Gastrocnemius medialis (tissue), 4 donors: ENCODE results near the gene TNFRSF13B. TPM values are rescaled to one million over a fixed set of nuclear protein-coding genes. Genes with fewer than 3 reads are reported as not detected.

ENCODE experiments used
- ATAC-seq, 2 donors: fragments of 150-250 bp; one replicate each; pipeline ENCODE4 v1.9.1; 2016
- DNase-seq, 2 donors: peaks; one replicate each; pipeline ENCODE4 v3.0.0-alpha.2; 2019
- H3K27ac ChIP-seq, 4 donors: fragments of 200-600 bp; sonication (generic); 1 replicate in 1 of 4; 2 replicates in 3 of 4; pipeline ENCODE4 v1.5.1; 2016 to 2018; ENCODE audit warnings: mild to moderate bottlenecking in 2 of 4, moderate library complexity in 1 of 4
- H3K27me3 ChIP-seq, 3 donors: fragments of 200-600 bp; sonication (generic) in 2 of 3; 1 replicate in 1 of 3; 2 replicates in 2 of 3; pipeline versions ENCODE4 v1.5.1 to v1.6.0; 2016 to 2019; ENCODE audit warnings: mild to moderate bottlenecking in 1 of 3, moderate library complexity in 1 of 3
- H3K36me3 ChIP-seq, 2 donors: fragments of 200-600 bp; sonication (generic) in 1 of 2; one replicate each; pipeline ENCODE4 v1.5.1; 2017 to 2018
- H3K4me1 ChIP-seq, 2 donors: fragments of 200-600 bp; sonication (generic) in 1 of 2; one replicate each; pipeline ENCODE4 v1.5.1; 2016 to 2017; ENCODE audit warnings: mild to moderate bottlenecking in 2 of 2
- H3K4me3 ChIP-seq, 4 donors: fragments of 200-600 bp; sonication (generic) in 3 of 4; 1 replicate in 1 of 4; 2 replicates in 3 of 4; pipeline ENCODE4 v1.5.1; 2016 to 2019; ENCODE audit warnings: mild to moderate bottlenecking in 2 of 4
- H3K9me3 ChIP-seq, 3 donors: fragments of 200-600 bp; sonication (generic) in 2 of 3; 1 replicate in 1 of 3; 2 replicates in 2 of 3; pipeline ENCODE4 v1.5.1; 2016 to 2019
- POLR2A ChIP-seq, 2 donors: fragments of 450-650 bp; IDR thresholded peaks; one replicate each; pipeline ENCODE4 v1.6.1; 2017; ENCODE audit warnings: antibody characterized with exemption in 2 of 2, mild to moderate bottlenecking in 2 of 2, moderate library complexity in 2 of 2
- in situ Hi-C, 4 donors: fragments of 200-750 bp; cut with MboI; loops; one replicate each; pipeline versions ENCODE4 v1.15.0 to v1.8.0; 2017; ENCODE audit warnings: low sequenced_read_pairs in 4 of 4
- intact Hi-C: fragments of 100-400 bp; cut with DNase I; formaldehyde crosslinking; loops from one replicate; pipeline ENCODE4 v1.15.1; 2023; ENCODE audit warnings: low total_unique reads
- total RNA-seq, 4 donors: library from RNA; depleted of rRNA; stranded (reverse); fragments of >200 nt; gene quantifications; one replicate each; pipeline versions ENCODE4 v1.1.0 to v1.2.3, GENCODE V29; 2016
- TF ChIP-seq, protein P1 (sequence below), 5 experiments: fragments of 450-650 bp in 3 of 5; fragments of 200-600 bp in 2 of 5; sonication (generic) in 2 of 5; IDR thresholded peaks in 4 of 5; conservative IDR thresholded peaks in 1 of 5; 1 replicate in 4 of 5; 2 replicates in 1 of 5; pipeline ENCODE4 v1.5.1; 2016 to 2019; ENCODE audit warnings: antibody characterized with exemption in 5 of 5, mild to moderate bottlenecking in 3 of 5, moderate library complexity in 3 of 5

Gene TNFRSF13B
- total RNA-seq, 4 donors from 2014 or later: not detected

- no peak overlapping the region for H3K4me3 ChIP-seq
- in situ Hi-C loops (no loop called here), intact Hi-C loops (no loop called here)
- no peaks in the 10 kb centered on the region for H3K4me1 ChIP-seq
- ATAC-seq (no peak), DNase-seq (no peak)
- no peaks in the 10 kb centered on the region for H3K9me3 ChIP-seq
- H3K36me3 ChIP-seq: no peaks in the 10 kb centered on the region
- TF ChIP-seq POLR2A (IDR thresholded peaks at IDR 0.05): no peak
- TF ChIP-seq, protein P1, sequence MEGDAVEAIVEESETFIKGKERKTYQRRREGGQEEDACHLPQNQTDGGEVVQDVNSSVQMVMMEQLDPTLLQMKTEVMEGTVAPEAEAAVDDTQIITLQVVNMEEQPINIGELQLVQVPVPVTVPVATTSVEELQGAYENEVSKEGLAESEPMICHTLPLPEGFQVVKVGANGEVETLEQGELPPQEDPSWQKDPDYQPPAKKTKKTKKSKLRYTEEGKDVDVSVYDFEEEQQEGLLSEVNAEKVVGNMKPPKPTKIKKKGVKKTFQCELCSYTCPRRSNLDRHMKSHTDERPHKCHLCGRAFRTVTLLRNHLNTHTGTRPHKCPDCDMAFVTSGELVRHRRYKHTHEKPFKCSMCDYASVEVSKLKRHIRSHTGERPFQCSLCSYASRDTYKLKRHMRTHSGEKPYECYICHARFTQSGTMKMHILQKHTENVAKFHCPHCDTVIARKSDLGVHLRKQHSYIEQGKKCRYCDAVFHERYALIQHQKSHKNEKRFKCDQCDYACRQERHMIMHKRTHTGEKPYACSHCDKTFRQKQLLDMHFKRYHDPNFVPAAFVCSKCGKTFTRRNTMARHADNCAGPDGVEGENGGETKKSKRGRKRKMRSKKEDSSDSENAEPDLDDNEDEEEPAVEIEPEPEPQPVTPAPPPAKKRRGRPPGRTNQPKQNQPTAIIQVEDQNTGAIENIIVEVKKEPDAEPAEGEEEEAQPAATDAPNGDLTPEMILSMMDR (IDR thresholded peaks at IDR 0.05 in 4 of 5, conservative IDR thresholded peaks at IDR 0.05 in 1 of 5): no peak
- H3K27me3 ChIP-seq: peaks cover 0 to 7% (median 3%) of the 10 kb centered on the region in 3 donors
- no peak overlapping the region for H3K27ac ChIP-seq
These were observed 27.4 kb downstream of the TNFRSF13B start for GRCh38 chr17:16944334-16945135.

GRCh38 chr17:16943541-16944333 lies 28.2 kb downstream of the TNFRSF13B start:
- intact Hi-C loops (no loop called here), in situ Hi-C loops (no loop called here)
- TF ChIP-seq POLR2A (IDR thresholded peaks at IDR 0.05): no peak
- TF ChIP-seq, protein P1 (IDR thresholded peaks at IDR 0.05 in 4 of 5, conservative IDR thresholded peaks at IDR 0.05 in 1 of 5): no peak
- ATAC-seq (no peak), DNase-seq (no peak)
- Histone ChIP-seq H3K4me1 (no peaks in the 10 kb centered on the region), H3K27me3 (peaks cover 0 to 7% (median 3%) of the 10 kb centered on the region in 3 donors), H3K27ac (no peak overlapping the region), H3K9me3 (no peaks in the 10 kb centered on the region), H3K4me3 (no peak overlapping the region), H3K36me3 (no peaks in the 10 kb centered on the region)

- H3K4me1 ChIP-seq: no peaks in the 10 kb centered on the region
- no peak overlapping the region for H3K4me3 ChIP-seq
- no peak for TF ChIP-seq POLR2A (IDR thresholded peaks at IDR 0.05)
- TF ChIP-seq, protein P1 (IDR thresholded peaks at IDR 0.05 in 4 of 5, conservative IDR thresholded peaks at IDR 0.05 in 1 of 5): no peak
- H3K27me3 ChIP-seq: peaks cover 0 to 7% (median 3%) of the 10 kb centered on the region in 3 donors
- no peak overlapping the region for H3K27ac ChIP-seq
- intact Hi-C loops (no loop called here), in situ Hi-C loops (no loop called here)
- DNase-seq (no peak), ATAC-seq (no peak)
- H3K9me3 ChIP-seq: no peaks in the 10 kb centered on the region
- no peaks in the 10 kb centered on the region for H3K36me3 ChIP-seq
These were observed 28.9 kb downstream of the TNFRSF13B start for GRCh38 chr17:16943032-16943352.

DNA sequence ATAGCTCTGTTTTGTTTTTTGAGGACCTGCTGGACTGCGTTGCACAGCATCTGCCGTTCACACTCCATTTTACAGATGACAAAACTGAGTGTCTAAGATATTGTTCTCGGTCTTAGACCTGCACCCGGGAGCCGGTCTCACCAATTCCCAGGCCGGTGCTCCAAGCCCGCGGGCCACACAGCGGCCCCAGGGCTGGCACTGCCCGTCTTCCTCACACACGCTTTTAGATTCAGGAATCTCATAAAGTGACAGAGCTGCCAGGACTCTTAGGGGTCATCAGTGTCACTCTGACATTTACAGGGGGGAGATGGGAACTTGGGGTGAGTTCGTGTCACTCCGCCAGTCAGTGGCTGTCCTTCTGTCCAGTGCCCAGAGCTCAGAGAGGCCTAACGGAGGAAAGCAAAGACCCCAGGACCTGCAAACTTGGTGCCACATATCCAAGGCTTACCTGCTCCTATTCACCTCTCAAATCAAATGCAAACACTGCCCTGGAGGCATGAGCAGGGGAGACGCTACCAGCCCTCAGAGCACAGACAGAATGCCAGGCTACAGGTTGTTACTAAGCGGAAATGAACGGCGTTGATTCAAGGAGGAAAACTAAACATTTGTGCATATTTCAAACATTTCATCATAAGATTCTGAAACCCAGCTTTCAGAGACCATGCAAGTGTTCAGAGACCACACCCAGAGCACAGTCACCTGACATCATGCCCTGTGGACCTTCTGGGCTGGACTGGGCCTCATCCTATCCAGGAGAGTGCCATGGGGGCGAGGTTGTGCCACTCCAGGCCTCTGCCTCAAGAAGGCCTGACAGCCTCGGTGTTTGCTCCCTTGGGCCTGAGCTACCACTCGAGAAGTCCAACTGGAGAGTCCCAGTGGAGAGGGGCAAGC lies 29.5 kb downstream of the TNFRSF13B start:
- Histone ChIP-seq H3K4me3 (no peak overlapping the region), H3K9me3 (no peaks in the 10 kb centered on the region), H3K27me3 (peaks cover 0 to 7% (median 3%) of the 10 kb centered on the region in 3 donors), H3K36me3 (no peaks in the 10 kb centered on the region), H3K4me1 (no peaks in the 10 kb centered on the region), H3K27ac (no peak overlapping the region)
- intact Hi-C loops: no loop called here
- in situ Hi-C loops: no loop called here
- TF ChIP-seq POLR2A (IDR thresholded peaks at IDR 0.05): no peak
- TF ChIP-seq, protein P1 (IDR thresholded peaks at IDR 0.05 in 4 of 5, conservative IDR thresholded peaks at IDR 0.05 in 1 of 5): no peak
- ATAC-seq (no peak), DNase-seq (no peak)
